ENCODE data around the gene AGAP1.

DNA sequence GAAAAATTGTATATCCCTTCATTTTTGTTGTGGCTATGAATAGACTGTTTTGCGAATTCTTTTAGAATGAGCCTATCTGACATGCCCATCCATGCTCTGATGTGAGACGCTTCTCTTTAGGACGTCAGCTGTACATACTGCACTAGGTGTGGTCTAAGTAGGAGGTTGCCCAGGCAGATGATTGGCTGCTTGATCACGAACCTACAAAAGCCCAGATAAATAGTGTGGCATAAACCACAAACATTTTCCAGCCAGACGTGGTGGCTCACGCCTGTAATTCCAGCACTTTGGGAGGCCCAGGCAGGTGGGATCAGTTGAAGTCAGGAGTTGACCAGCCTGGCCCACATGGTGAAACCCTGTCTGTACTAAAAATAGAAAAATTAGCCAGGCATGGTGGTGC is 251.8 kb downstream of the AGAP1 start:
- TF ChIP-seq POLR2AphosphoS5 (IDR thresholded peaks at IDR 0.05; ENCODE audit: low read depth, low read length) (no peak), TAF1 (IDR thresholded peaks at IDR 0.05; ENCODE audit: borderline replicate concordance, insufficient read depth, low read length) (no peak)
- TF ChIP-seq, protein P1, sequence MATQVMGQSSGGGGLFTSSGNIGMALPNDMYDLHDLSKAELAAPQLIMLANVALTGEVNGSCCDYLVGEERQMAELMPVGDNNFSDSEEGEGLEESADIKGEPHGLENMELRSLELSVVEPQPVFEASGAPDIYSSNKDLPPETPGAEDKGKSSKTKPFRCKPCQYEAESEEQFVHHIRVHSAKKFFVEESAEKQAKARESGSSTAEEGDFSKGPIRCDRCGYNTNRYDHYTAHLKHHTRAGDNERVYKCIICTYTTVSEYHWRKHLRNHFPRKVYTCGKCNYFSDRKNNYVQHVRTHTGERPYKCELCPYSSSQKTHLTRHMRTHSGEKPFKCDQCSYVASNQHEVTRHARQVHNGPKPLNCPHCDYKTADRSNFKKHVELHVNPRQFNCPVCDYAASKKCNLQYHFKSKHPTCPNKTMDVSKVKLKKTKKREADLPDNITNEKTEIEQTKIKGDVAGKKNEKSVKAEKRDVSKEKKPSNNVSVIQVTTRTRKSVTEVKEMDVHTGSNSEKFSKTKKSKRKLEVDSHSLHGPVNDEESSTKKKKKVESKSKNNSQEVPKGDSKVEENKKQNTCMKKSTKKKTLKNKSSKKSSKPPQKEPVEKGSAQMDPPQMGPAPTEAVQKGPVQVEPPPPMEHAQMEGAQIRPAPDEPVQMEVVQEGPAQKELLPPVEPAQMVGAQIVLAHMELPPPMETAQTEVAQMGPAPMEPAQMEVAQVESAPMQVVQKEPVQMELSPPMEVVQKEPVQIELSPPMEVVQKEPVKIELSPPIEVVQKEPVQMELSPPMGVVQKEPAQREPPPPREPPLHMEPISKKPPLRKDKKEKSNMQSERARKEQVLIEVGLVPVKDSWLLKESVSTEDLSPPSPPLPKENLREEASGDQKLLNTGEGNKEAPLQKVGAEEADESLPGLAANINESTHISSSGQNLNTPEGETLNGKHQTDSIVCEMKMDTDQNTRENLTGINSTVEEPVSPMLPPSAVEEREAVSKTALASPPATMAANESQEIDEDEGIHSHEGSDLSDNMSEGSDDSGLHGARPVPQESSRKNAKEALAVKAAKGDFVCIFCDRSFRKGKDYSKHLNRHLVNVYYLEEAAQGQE (IDR thresholded peaks at IDR 0.05; ENCODE audit: insufficient read depth in 1 of 2, low read depth in 2 of 2, low read length in 2 of 2) = no peak
